OCI-LY7 (cell line): Measurements from ENCODE around the gene CIC. TPM values are rescaled to one million over a fixed set of nuclear protein-coding genes. Genes with fewer than 3 reads are reported as not detected.

Experiments
- BruUV-seq: library from RNA; stranded (reverse); fragments of 400-500 nt; replicated peaks from 2 replicates; lab custom pipeline; 2021; lab: Mats Ljungman, UMichigan
- CTCF ChIA-PET: fragments of 300-600 bp; sonication (Branson Sonifier 250); formaldehyde crosslinking; loops from one replicate; lab custom pipeline; 2022; ENCODE audit warnings: antibody characterized with exemption; ENCODE audit not compliant: unreplicated experiment; lab: Charles Lee
- POLR2A ChIA-PET: fragments of 300-600 bp; sonication (Branson Sonifier 250); formaldehyde crosslinking; loops from one replicate; lab custom pipeline; 2022; ENCODE audit warnings: antibody characterized with exemption; lab: Charles Lee
- DNase-seq: peaks from one replicate; pipeline ENCODE4 v3.0.0-alpha.2; 2015; ENCODE audit warnings: low spot score
- H2AFZ ChIP-seq: fragments of 200-600 bp; sonication (generic), shearing (Covaris generic); 2 replicates; pipeline ENCODE4 v1.6.1; 2014; ENCODE audit warnings: mild to moderate bottlenecking, antibody characterized with exemption, low read length, moderate library complexity
- H3K27ac ChIP-seq: fragments of 200-600 bp; sonication (generic); 2 replicates; pipeline ENCODE4 v1.5.1; 2014; ENCODE audit warnings: mixed run types, low read depth, mild to moderate bottlenecking, moderate library complexity, low read length, inconsistent platforms; ENCODE audit not compliant: poor library complexity, severe bottlenecking
- H3K36me3 ChIP-seq: fragments of 200-600 bp; sonication (generic); 2 replicates; pipeline ENCODE4 v1.6.1; 2014; ENCODE audit warnings: mild to moderate bottlenecking, antibody characterized with exemption, low read length, moderate library complexity, mixed read lengths; ENCODE audit not compliant: insufficient read depth
- H3K4me1 ChIP-seq: fragments of 200-600 bp; sonication (generic); 2 replicates; pipeline ENCODE4 v1.5.1; 2014; ENCODE audit warnings: mild to moderate bottlenecking, low read length; ENCODE audit not compliant: insufficient read depth, poor library complexity, severe bottlenecking
- H3K4me2 ChIP-seq: fragments of 200-600 bp; sonication (generic); 2 replicates; pipeline ENCODE4 v1.6.1; 2014; ENCODE audit warnings: mild to moderate bottlenecking, low read length
- H3K4me3 ChIP-seq: fragments of 200-600 bp; sonication (generic); 2 replicates; pipeline ENCODE4 v1.5.1; 2014; ENCODE audit warnings: mild to moderate bottlenecking, low read depth, low read length; ENCODE audit not compliant: poor library complexity, severe bottlenecking
- H3K79me2 ChIP-seq: fragments of 200-600 bp; sonication (generic); 2 replicates; pipeline ENCODE4 v1.6.1; 2016; ENCODE audit warnings: low read depth, mild to moderate bottlenecking, low read length, moderate library complexity, mixed read lengths; ENCODE audit not compliant: insufficient read depth
- H3K9me2 ChIP-seq: fragments of 200-600 bp; sonication (generic); 2 replicates; pipeline ENCODE4 v1.6.1; 2016; ENCODE audit warnings: mild to moderate bottlenecking, low read length, mixed read lengths; ENCODE audit not compliant: insufficient read depth
- H3K9me3 ChIP-seq: fragments of 200-600 bp; sonication (generic); 2 replicates; pipeline ENCODE4 v1.6.1; 2014; ENCODE audit warnings: mild to moderate bottlenecking, mixed run types, low read length, mixed read lengths
- H4K20me1 ChIP-seq: fragments of 200-600 bp; sonication (generic); 2 replicates; pipeline ENCODE4 v1.6.1; 2014; ENCODE audit warnings: mild to moderate bottlenecking, antibody characterized with exemption, low read length, moderate library complexity, mixed read lengths; ENCODE audit not compliant: insufficient read depth
- EZH2phosphoT487 ChIP-seq: fragments of 200-600 bp; sonication (generic); IDR thresholded peaks from 2 replicates; pipeline ENCODE4 v1.6.1; 2018; ENCODE audit warnings: low read depth, borderline replicate concordance, mild to moderate bottlenecking, mixed run types, antibody characterized with exemption, low read length, moderate library complexity, mixed read lengths
- intact Hi-C: fragments of 100-400 bp; cut with micrococcal nuclease; formaldehyde crosslinking; loops from one replicate; pipeline ENCODE4 v1.10.0; 2022; ENCODE audit not compliant: unreplicated experiment
- total RNA-seq, 2 experiments: library from RNA; depleted of rRNA in 1 of 2; stranded (reverse); fragments of >200 nt in 1 of 2; shearing (Covaris generic) in 1 of 2; gene quantifications; 2 replicates each; pipeline ENCODE4 v1.2.3, GENCODE V29; 2014 to 2022
- TF ChIP-seq, protein P1 (sequence below): fragments of 200-600 bp; sonication (generic); conservative IDR thresholded peaks from 2 replicates; pipeline ENCODE4 v1.5.1; 2014; ENCODE audit warnings: mild to moderate bottlenecking, antibody characterized with exemption, low read length, moderate library complexity, mixed read lengths

CIC gene
- total RNA-seq, 2 experiments from 2014 or later: 26.8 to 48.2 TPM

DNA sequence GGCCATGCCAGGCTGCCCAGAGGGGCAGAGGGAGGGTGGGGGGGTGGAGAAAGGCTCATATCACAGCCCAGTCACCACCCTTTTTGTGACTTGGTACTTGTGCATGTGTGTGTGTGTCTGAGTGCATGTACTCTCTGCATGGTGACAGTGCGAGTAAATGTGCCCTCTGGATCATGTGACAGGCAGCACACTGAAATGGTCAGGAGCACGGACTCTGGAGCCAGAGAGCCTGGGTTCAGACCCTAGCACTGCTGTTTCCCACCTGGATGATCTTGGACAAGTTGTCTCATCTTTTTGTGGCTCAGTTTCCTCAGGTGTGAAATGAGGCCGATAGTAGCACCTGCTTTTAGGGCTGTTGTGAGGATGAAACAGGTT is 2.0 kb downstream of the CIC start:
- intact Hi-C loops: no loop called here
- H3K4me2 ChIP-seq: peak overlapping the region; percentile 99
- DNase-seq: no peak
- H3K27ac ChIP-seq: peak overlapping the region; percentile 70
- H3K9me2 ChIP-seq: no peaks in the 10 kb centered on the region
- POLR2A ChIA-PET: interaction anchor here (1.6 to 2.1 kb wide), 2 partner anchors 8 to 27 kb away, joined by 6 to 11 read pairs; no protein-coding TSS in a partner anchor
- no peaks in the 10 kb centered on the region for H3K9me3 ChIP-seq
- CTCF ChIA-PET: interaction anchor here (2.0 kb wide), 1 partner anchor 9 kb away, joined by 10 read pairs; no protein-coding TSS in a partner anchor
- 0 out of 2 replicates have a peak, but pooled peaks cover 8% of the 10 kb centered on the region for H3K36me3 ChIP-seq
- no peaks in the 10 kb centered on the region for H4K20me1 ChIP-seq
- H2AFZ ChIP-seq: no peak overlapping the region
- H3K4me3 ChIP-seq: peak overlapping the region; percentile 73
- no TSS peak for BruUV-seq
- no peak for TF ChIP-seq EZH2phosphoT487
- TF ChIP-seq, protein P1, sequence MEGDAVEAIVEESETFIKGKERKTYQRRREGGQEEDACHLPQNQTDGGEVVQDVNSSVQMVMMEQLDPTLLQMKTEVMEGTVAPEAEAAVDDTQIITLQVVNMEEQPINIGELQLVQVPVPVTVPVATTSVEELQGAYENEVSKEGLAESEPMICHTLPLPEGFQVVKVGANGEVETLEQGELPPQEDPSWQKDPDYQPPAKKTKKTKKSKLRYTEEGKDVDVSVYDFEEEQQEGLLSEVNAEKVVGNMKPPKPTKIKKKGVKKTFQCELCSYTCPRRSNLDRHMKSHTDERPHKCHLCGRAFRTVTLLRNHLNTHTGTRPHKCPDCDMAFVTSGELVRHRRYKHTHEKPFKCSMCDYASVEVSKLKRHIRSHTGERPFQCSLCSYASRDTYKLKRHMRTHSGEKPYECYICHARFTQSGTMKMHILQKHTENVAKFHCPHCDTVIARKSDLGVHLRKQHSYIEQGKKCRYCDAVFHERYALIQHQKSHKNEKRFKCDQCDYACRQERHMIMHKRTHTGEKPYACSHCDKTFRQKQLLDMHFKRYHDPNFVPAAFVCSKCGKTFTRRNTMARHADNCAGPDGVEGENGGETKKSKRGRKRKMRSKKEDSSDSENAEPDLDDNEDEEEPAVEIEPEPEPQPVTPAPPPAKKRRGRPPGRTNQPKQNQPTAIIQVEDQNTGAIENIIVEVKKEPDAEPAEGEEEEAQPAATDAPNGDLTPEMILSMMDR: no peak
- H3K79me2 ChIP-seq: peaks cover 9% of the 10 kb centered on the region; the same call in 1 of the 2 replicates
- H3K4me1 ChIP-seq: peaks cover 32% of the 10 kb centered on the region

GRCh38 chr19:42271861-42272534 is 2.9 kb downstream of the CIC start:
- Histone ChIP-seq H3K4me1 (peaks cover 32% of the 10 kb centered on the region), H4K20me1 (no peaks in the 10 kb centered on the region), H2AFZ (no peak overlapping the region), H3K9me2 (no peaks in the 10 kb centered on the region), H3K4me3 (no peak overlapping the region), H3K36me3 (0 out of 2 replicates have a peak, but pooled peaks cover 8% of the 10 kb centered on the region), H3K27ac (no peak overlapping the region), H3K9me3 (no peaks in the 10 kb centered on the region), H3K4me2 (no peak overlapping the region), H3K79me2 (peaks cover 9% of the 10 kb centered on the region; the same call in 1 of the 2 replicates)
- BruUV-seq: no TSS peak
- intact Hi-C loops: no loop called here
- CTCF ChIA-PET: no interaction called here
- TF ChIP-seq EZH2phosphoT487: no peak
- TF ChIP-seq, protein P1: no peak
- DNase-seq: no peak
- POLR2A ChIA-PET: interaction anchor here (1.6 to 2.1 kb wide), 2 partner anchors 7 to 28 kb away, joined by 6 to 11 read pairs; no protein-coding TSS in a partner anchor

DNA sequence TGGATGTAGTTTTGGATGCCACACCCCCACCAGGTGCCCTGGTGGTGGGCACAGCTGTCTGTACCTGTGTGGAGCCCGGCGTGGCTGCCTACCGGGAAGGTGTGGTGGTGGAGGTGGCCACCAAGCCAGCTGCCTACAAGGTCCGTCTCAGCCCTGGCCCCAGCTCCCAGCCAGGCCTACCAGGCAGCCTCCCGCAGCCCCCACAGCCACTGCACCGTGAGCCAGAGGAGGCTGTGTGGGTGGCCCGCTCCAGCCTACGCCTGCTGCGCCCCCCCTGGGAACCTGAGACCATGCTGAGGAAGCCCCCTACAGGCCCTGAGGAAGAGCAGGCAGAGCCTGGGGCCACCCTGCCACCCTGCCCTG is 3.5 kb downstream of the CIC start:
- Histone ChIP-seq H2AFZ (no peak overlapping the region), H3K9me3 (no peaks in the 10 kb centered on the region), H3K36me3 (0 out of 2 replicates have a peak, but pooled peaks cover 8% of the 10 kb centered on the region), H4K20me1 (no peaks in the 10 kb centered on the region), H3K4me2 (no peak overlapping the region), H3K4me3 (no peak overlapping the region), H3K27ac (no peak overlapping the region), H3K79me2 (peaks cover 9% of the 10 kb centered on the region; the same call in 1 of the 2 replicates), H3K9me2 (no peaks in the 10 kb centered on the region), H3K4me1 (peaks cover 28% of the 10 kb centered on the region)
- no TSS peak for BruUV-seq
- intact Hi-C loops: no loop called here
- ChIA-PET CTCF (no interaction called here), POLR2A (no interaction called here)
- TF ChIP-seq, protein P1: no peak
- TF ChIP-seq EZH2phosphoT487: no peak
- no peak for DNase-seq
